IPS-11a (cell line): ENCODE measurements around the gene EWSR1.
"Not testable (repeated sequence)": the region's sequence is repeated elsewhere in the genome, so short reads cannot be mapped to it uniquely, and the experiment has no call there.

ENCODE experiments used
- H3K4me3 ChIP-seq: one replicate; pipeline ENCODE4 v1.5.1; 2013; ENCODE audit warnings: low read depth, low read length, control low read depth

The EWSR1 gene

GRCh38 chr22:29267858-29268510 is at the start of gene EWSR1, which contains the start of gene RHBDD3:
Gene EWSR1 (plus strand): TSS chr22:29268268. CDS start chr22:29268337, 69 bp downstream.
Gene RHBDD3 (minus strand): TSS chr22:29267981. CDS start chr22:29265626, 2,355 bp downstream.
- H3K4me3 ChIP-seq: peak within 1 kb of the TSS; percentile 91

- no peak overlapping the region for H3K4me3 ChIP-seq
These were observed 49.2 kb upstream of the EWSR1 start for GRCh38 chr22:29218758-29219408.

- H3K4me3 ChIP-seq: not testable (repeated sequence)
These were observed 48.7 kb upstream of the EWSR1 start for GRCh38 chr22:29219409-29219782.

- H3K4me3 ChIP-seq: no peak overlapping the region
These were observed 48.0 kb upstream of the EWSR1 start for GRCh38 chr22:29219881-29220670.

GRCh38 chr22:29224121-29224858 is 43.8 kb upstream of the EWSR1 start:
- H3K4me3 ChIP-seq: no peak overlapping the region

- H3K4me3 ChIP-seq: no peak overlapping the region
These were observed 43.1 kb upstream of the EWSR1 start for GRCh38 chr22:29224859-29225410.

- H3K4me3 ChIP-seq: no peak overlapping the region
These were observed 42.5 kb upstream of the EWSR1 start for GRCh38 chr22:29225422-29226090.

GRCh38 chr22:29226351-29226981 is 41.6 kb upstream of the EWSR1 start:
- H3K4me3 ChIP-seq: no peak overlapping the region

- no peak overlapping the region for H3K4me3 ChIP-seq
These were observed 36.8 kb upstream of the EWSR1 start for GRCh38 chr22:29230972-29231875.

- no peak overlapping the region for H3K4me3 ChIP-seq
These were observed 35.8 kb upstream of the EWSR1 start for GRCh38 chr22:29231971-29232959.

GRCh38 chr22:29233277-29233877 is 34.7 kb upstream of the EWSR1 start:
- H3K4me3 ChIP-seq: no peak overlapping the region

- H3K4me3 ChIP-seq: not testable (repeated sequence)
These were observed 27.6 kb upstream of the EWSR1 start for GRCh38 chr22:29240481-29240880.

GRCh38 chr22:29243874-29244446 is 24.1 kb upstream of the EWSR1 start:
- no peak overlapping the region for H3K4me3 ChIP-seq

- no peak overlapping the region for H3K4me3 ChIP-seq
These were observed 23.1 kb upstream of the EWSR1 start for GRCh38 chr22:29244785-29245625.

- no peak overlapping the region for H3K4me3 ChIP-seq
These were observed 22.3 kb upstream of the EWSR1 start for GRCh38 chr22:29245626-29246385.
